Trophoblast cell (in vitro differentiated cells and primary cell): ENCODE data around the gene FOXD1.

Experiments used
- DNase-seq, 2 donors: peaks; one replicate each; pipeline ENCODE4 v3.0.0-alpha.2; 2016
- H2AFZ ChIP-seq: 2 replicates; pipeline ENCODE4 v1.6.1; 2013; ENCODE audit warnings: low read length, moderate library complexity, mild to moderate bottlenecking; ENCODE audit not compliant: insufficient read depth, poor library complexity
- H2AK5ac ChIP-seq: 2 replicates; pipeline ENCODE4 v1.6.1; 2013; ENCODE audit warnings: mild to moderate bottlenecking, low read length
- H2BK120ac ChIP-seq: 2 replicates; pipeline ENCODE4 v1.6.1; 2013; ENCODE audit warnings: low read length, mild to moderate bottlenecking, moderate library complexity; ENCODE audit not compliant: insufficient read depth, poor library complexity
- H2BK12ac ChIP-seq: 2 replicates; pipeline ENCODE4 v1.6.1; 2013; ENCODE audit warnings: mild to moderate bottlenecking, low read length, moderate library complexity
- H2BK5ac ChIP-seq: 2 replicates; pipeline ENCODE4 v1.6.1; 2013; ENCODE audit warnings: low read length, low read depth, moderate library complexity, mild to moderate bottlenecking; ENCODE audit not compliant: poor library complexity
- H3K14ac ChIP-seq: 2 replicates; pipeline ENCODE4 v1.6.1; 2013; ENCODE audit warnings: mild to moderate bottlenecking, low read length
- H3K18ac ChIP-seq: 2 replicates; pipeline ENCODE4 v1.6.1; 2013; ENCODE audit warnings: mild to moderate bottlenecking, low read length
- H3K23ac ChIP-seq: 2 replicates; pipeline ENCODE4 v1.6.1; 2013; ENCODE audit warnings: low read length
- H3K27ac ChIP-seq: 2 replicates; pipeline ENCODE4 v1.5.1; 2013; ENCODE audit warnings: low read depth, mild to moderate bottlenecking, inconsistent platforms, low read length, moderate library complexity
- H3K27me3 ChIP-seq: 2 replicates; pipeline ENCODE4 v1.6.1; 2013; ENCODE audit warnings: inconsistent platforms, mild to moderate bottlenecking, low read length, moderate library complexity; ENCODE audit not compliant: insufficient read depth
- H3K36me3 ChIP-seq, 2 experiments: 1 replicate in 1 of 2; 2 replicates in 1 of 2; pipeline ENCODE4 v1.6.1; 2013; ENCODE audit warnings: low read length in 2 of 2, mild to moderate bottlenecking in 2 of 2, moderate library complexity in 1 of 2; ENCODE audit not compliant: insufficient read depth in 2 of 2, control insufficient read depth in 1 of 2
- H3K4ac ChIP-seq: 2 replicates; pipeline ENCODE4 v1.6.1; 2013; ENCODE audit warnings: low read depth, mild to moderate bottlenecking, low read length, moderate library complexity
- H3K4me1 ChIP-seq, 2 experiments: 1 replicate in 1 of 2; 2 replicates in 1 of 2; pipeline ENCODE4 v1.6.1; 2013; ENCODE audit warnings: low read length in 2 of 2, mild to moderate bottlenecking in 2 of 2, moderate library complexity in 1 of 2; ENCODE audit not compliant: insufficient read depth in 2 of 2, control insufficient read depth in 1 of 2
- H3K4me2 ChIP-seq: 2 replicates; pipeline ENCODE4 v1.6.1; 2013; ENCODE audit warnings: inconsistent platforms, mild to moderate bottlenecking, low read length, moderate library complexity
- H3K4me3 ChIP-seq: 2 replicates; pipeline ENCODE4 v1.5.1; 2013; ENCODE audit warnings: mild to moderate bottlenecking, low read depth, low read length, inconsistent platforms
- H3K79me1 ChIP-seq: one replicate; pipeline ENCODE4 v1.6.1; 2013; ENCODE audit warnings: low read length
- H3K79me2 ChIP-seq: 2 replicates; pipeline ENCODE4 v1.6.1; 2013; ENCODE audit warnings: low read length, mild to moderate bottlenecking; ENCODE audit not compliant: control insufficient read depth, insufficient read depth, poor library complexity
- H3K9ac ChIP-seq: 2 replicates; pipeline ENCODE4 v1.6.1; 2013; ENCODE audit warnings: mild to moderate bottlenecking, low read length
- H3K9me3 ChIP-seq: 2 replicates; pipeline ENCODE4 v1.6.1; 2013; ENCODE audit warnings: low read depth, mild to moderate bottlenecking, control low read depth, inconsistent platforms, low read length; ENCODE audit not compliant: insufficient read depth
- H4K12ac ChIP-seq: 2 replicates; pipeline ENCODE4 v1.6.1; 2013; ENCODE audit warnings: low read depth, mild to moderate bottlenecking, low read length, moderate library complexity
- H4K8ac ChIP-seq: 2 replicates; pipeline ENCODE4 v1.6.1; 2013; ENCODE audit warnings: low read depth, mild to moderate bottlenecking, low read length, moderate library complexity
- H4K91ac ChIP-seq: one replicate; pipeline ENCODE4 v1.6.1; 2013; ENCODE audit warnings: low read depth, mild to moderate bottlenecking, low read length, moderate library complexity
- WGBS: extraction: QIAGEN DNeasy Blood & Tissue Kit; methylation state at CpG from one replicate; pipeline ENCODE4 v1.1.7; 2013; ENCODE audit warnings: missing lambda C conversion rate; ENCODE audit not compliant: insufficient read length, insufficient coverage; ENCODE audit errors: extremely low coverage; 5-methylcytosine and 5-hydroxymethylcytosine counted together

Gene FOXD1

DNA sequence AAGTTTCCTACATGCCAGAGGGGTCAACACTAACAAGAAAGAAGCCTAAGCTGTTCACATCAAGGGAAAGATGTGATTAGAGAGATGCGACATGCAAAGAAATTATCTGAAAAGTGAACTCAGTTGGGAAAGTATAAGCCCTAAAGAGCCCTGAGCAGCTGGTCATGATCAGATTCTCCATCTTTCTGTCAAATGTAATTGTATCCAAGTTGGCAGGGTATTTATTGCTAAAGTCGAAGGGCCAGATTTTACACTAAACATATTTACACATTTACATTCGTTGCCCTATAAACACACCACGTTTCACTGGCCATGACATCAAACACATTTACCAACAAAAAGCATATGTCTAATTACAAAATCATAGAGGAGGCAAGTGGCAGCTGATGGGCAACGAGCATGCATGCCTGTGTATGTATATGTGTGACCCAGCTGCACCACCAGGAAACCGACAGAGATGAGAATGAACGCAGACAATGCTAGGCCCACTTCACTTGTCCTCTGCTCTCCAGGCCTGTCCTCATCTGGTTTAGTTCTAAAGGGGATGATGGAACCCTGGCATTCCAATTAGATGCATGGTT lies 6.3 kb downstream of the FOXD1 start:
- H3K4me3 ChIP-seq = no peak overlapping the region
- H3K4ac ChIP-seq = no peak overlapping the region
- H3K9ac ChIP-seq = no peak overlapping the region
- H2AK5ac ChIP-seq = no peak overlapping the region
- no peak overlapping the region for H3K23ac ChIP-seq
- H3K4me1 ChIP-seq = peaks cover 5 to 9% of the 10 kb centered on the region in 2 experiments
- no peak for DNase-seq
- H2AFZ ChIP-seq = no peak overlapping the region
- no peak overlapping the region for H2BK120ac ChIP-seq
- no peak overlapping the region for H3K4me2 ChIP-seq
- H4K8ac ChIP-seq = no peak overlapping the region
- H2BK5ac ChIP-seq = no peak overlapping the region
- H3K18ac ChIP-seq = no peak overlapping the region
- no peaks in the 10 kb centered on the region for H3K36me3 ChIP-seq
- peaks cover 3% of the 10 kb centered on the region for H3K9me3 ChIP-seq
- no peaks in the 10 kb centered on the region for H3K79me1 ChIP-seq
- no CpG with 5 or more reads among the region's 7 CpGs for WGBS
- H3K79me2 ChIP-seq = no peaks in the 10 kb centered on the region
- H3K14ac ChIP-seq = no peak overlapping the region
- peaks cover 56% of the 10 kb centered on the region for H3K27me3 ChIP-seq
- H4K91ac ChIP-seq = no peak overlapping the region
- no peak overlapping the region for H3K27ac ChIP-seq
- H2BK12ac ChIP-seq = no peak overlapping the region
- no peak overlapping the region for H4K12ac ChIP-seq

DNA sequence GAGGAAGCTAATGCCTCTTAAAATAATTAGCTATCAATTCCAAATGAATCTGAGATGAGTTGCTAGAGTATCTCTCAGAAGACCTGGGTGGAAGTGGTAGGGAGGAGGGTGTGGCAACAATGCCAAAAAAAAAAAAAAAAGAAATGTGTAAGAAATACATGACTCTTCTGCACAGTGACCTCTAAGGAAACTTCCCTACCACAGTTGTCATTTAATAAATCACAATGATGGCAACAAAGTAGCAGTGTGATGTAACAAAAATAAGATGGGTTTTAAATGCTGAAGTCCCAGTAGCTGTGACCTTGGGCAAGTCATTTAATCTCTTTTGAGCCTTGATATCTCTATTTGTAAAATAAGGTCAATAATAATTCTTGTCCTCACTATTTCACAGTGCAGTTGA lies 7.2 kb downstream of the FOXD1 start:
- Histone ChIP-seq H3K27me3 (peaks cover 58% of the 10 kb centered on the region), H3K79me1 (no peaks in the 10 kb centered on the region), H2BK5ac (no peak overlapping the region), H2BK120ac (no peak overlapping the region), H3K27ac (no peak overlapping the region), H3K9me3 (peaks cover 3% of the 10 kb centered on the region), H2BK12ac (no peak overlapping the region), H4K12ac (no peak overlapping the region), H3K9ac (no peak overlapping the region), H2AK5ac (no peak overlapping the region), H3K4me1 (peaks cover 0 to 12% of the 10 kb centered on the region in 2 experiments), H3K36me3 (no peaks in the 10 kb centered on the region), H3K4ac (no peak overlapping the region), H3K79me2 (no peaks in the 10 kb centered on the region), H3K4me2 (no peak overlapping the region), H3K18ac (no peak overlapping the region), H4K8ac (no peak overlapping the region), H3K14ac (no peak overlapping the region), H3K4me3 (no peak overlapping the region), H2AFZ (no peak overlapping the region), H3K23ac (no peak overlapping the region), H4K91ac (no peak overlapping the region)
- no peak for DNase-seq

DNA sequence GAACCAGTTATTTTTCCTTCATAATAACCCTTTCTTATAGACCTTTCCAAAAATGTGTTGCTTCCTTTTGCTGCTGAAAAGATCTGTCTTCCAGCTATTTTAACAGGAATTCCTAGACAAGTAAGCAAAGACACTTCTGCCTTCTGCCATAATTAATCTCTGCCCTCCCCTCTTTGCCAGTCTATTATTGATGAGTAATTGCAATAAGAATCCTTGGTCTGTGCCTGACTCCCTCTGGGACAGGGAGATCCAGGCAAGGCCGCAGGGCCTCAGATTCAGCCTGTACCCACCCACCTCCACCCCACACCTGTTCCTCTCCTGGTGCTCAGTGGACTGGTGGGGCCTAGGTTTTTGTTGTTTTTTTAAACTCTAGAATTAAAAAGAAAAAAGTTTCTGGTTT lies 8.3 kb downstream of the FOXD1 start:
- Histone ChIP-seq H3K4me1 (peaks cover 0 to 12% of the 10 kb centered on the region in 2 experiments), H3K27me3 (peaks cover 67% of the 10 kb centered on the region), H3K4me2 (no peak overlapping the region), H3K79me2 (no peaks in the 10 kb centered on the region), H3K79me1 (no peaks in the 10 kb centered on the region), H4K8ac (no peak overlapping the region), H3K27ac (no peak overlapping the region), H3K36me3 (no peaks in the 10 kb centered on the region), H3K9me3 (peaks cover 3% of the 10 kb centered on the region), H3K23ac (no peak overlapping the region), H2AFZ (no peak overlapping the region), H2BK5ac (no peak overlapping the region), H4K91ac (no peak overlapping the region), H4K12ac (no peak overlapping the region), H3K9ac (no peak overlapping the region), H2BK12ac (no peak overlapping the region), H3K4me3 (no peak overlapping the region), H3K4ac (no peak overlapping the region), H2BK120ac (no peak overlapping the region), H2AK5ac (no peak overlapping the region), H3K18ac (no peak overlapping the region), H3K14ac (no peak overlapping the region)
- no CpG with 5 or more reads among the region's 1 CpG for WGBS
- DNase-seq = no peak

DNA sequence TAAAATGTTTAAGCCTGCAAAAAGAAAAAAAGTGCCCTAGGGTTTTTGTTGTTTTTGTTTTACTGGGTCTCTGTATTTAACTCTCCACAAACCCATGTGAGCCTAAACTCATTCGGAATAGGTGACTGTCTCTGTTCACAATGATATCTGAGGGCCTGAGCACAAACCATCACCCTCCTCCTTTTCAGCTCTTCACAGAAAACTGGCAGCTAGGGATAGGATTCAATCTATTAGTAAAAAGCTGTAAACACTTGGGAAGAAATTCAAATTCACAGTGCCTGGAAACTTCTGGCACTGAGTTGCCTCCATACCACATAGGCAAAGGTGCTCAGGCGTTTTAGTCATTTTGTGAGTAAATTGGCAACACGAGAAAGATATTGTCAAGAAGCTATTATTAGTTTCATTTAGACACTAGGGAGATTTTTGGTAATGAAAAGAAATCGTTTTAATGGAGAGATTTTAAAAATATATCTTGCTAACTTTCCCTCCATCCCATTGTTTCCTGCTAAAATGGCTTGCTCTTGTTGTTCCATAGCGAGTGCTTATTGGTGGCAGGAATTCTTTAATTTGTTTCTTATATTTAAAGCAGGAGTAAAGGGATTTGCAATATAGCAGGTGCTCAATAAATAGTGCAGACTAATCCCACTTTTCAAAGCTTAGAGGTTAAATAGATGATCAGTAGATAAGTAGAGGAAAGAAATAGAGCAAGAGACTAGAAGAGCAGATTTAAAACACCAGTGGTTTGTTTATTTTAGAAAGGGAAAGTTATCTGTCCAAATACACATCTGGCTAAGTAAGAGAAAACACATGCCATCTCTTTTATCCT lies 9.7 kb downstream of the FOXD1 start:
- Histone ChIP-seq H3K4me3 (no peak overlapping the region), H2BK5ac (no peak overlapping the region)

More for the DNA sequence above, 9.7 kb downstream of the FOXD1 start:
- H3K18ac ChIP-seq = no peak overlapping the region
- H3K14ac ChIP-seq = no peak overlapping the region
- H2BK12ac ChIP-seq = no peak overlapping the region
- H3K4me2 ChIP-seq = no peak overlapping the region
- no peak for DNase-seq
- H2AK5ac ChIP-seq = no peak overlapping the region
- H3K23ac ChIP-seq = no peak overlapping the region
- H3K9me3 ChIP-seq = no peaks in the 10 kb centered on the region
- no peak overlapping the region for H2AFZ ChIP-seq
- H3K36me3 ChIP-seq = no peaks in the 10 kb centered on the region
- no CpG with 5 or more reads among the region's 5 CpGs for WGBS
- H3K4ac ChIP-seq = no peak overlapping the region
- H3K9ac ChIP-seq = no peak overlapping the region
- no peak overlapping the region for H2BK120ac ChIP-seq
- no peak overlapping the region for H4K8ac ChIP-seq
- H4K91ac ChIP-seq = no peak overlapping the region
- H3K27me3 ChIP-seq = peaks cover 57% of the 10 kb centered on the region
- no peaks in the 10 kb centered on the region for H3K79me1 ChIP-seq
- H3K79me2 ChIP-seq = no peaks in the 10 kb centered on the region
- peaks cover 0 to 12% of the 10 kb centered on the region in 2 experiments for H3K4me1 ChIP-seq
- no peak overlapping the region for H4K12ac ChIP-seq
- no peak overlapping the region for H3K27ac ChIP-seq
